HG02981 (cell line): Measurements from ENCODE around the gene INPP5A.
"Not testable (repeated sequence)": the region's sequence is repeated elsewhere in the genome, so short reads cannot be mapped to it uniquely, and the experiment has no call there.

Source experiments
- ATAC-seq: cut with Tn5 transposase; IDR thresholded peaks from one replicate; pipeline ENCODE4 v1.9.1; 2021; ENCODE audit warnings: mild to moderate bottlenecking, moderate library complexity; ENCODE audit not compliant: unreplicated experiment

INPP5A gene

DNA sequence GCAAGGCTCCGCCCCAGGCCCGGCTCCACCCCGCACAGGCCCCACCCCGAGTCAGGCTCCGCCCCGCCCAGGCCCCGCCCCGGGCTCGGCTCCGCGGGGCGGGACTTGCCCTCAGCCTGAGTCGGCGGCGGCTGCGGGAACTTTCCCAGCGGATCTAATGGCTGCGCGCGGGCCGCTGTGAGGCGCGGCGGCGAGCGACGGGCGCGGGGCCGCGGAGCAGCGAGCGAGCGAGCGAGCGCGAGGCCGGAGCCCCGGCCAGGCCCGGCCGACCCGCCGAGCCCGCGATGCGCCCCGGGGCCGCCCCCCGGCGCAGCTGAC lies at the start of gene INPP5A:
TSS of gene INPP5A (plus strand) at position 104 of the 318 bp plus-strand sequence. CDS start 310 bp downstream, outside the sequence.
- ATAC-seq = no peak

- ATAC-seq = no peak
These were observed 49.3 kb upstream of the INPP5A start for GRCh38 chr10:132488231-132488821.

GRCh38 chr10:132489053-132489703 lies 48.4 kb upstream of the INPP5A start:
- no peak for ATAC-seq

- no peak for ATAC-seq
These were observed 47.7 kb upstream of the INPP5A start for GRCh38 chr10:132489704-132490534.

GRCh38 chr10:132491534-132491933 lies 46.1 kb upstream of the INPP5A start:
- not testable (repeated sequence) for ATAC-seq

GRCh38 chr10:132492323-132493025 lies 45.1 kb upstream of the INPP5A start:
- ATAC-seq = no peak

GRCh38 chr10:132493246-132493755 lies 44.3 kb upstream of the INPP5A start:
- ATAC-seq = no peak

- ATAC-seq = no peak
These were observed 43.8 kb upstream of the INPP5A start for GRCh38 chr10:132493756-132494290.

- ATAC-seq = no peak
These were observed 42.5 kb upstream of the INPP5A start for GRCh38 chr10:132494866-132495630.

- no peak for ATAC-seq
These were observed 41.1 kb upstream of the INPP5A start for GRCh38 chr10:132496360-132497062.

DNA sequence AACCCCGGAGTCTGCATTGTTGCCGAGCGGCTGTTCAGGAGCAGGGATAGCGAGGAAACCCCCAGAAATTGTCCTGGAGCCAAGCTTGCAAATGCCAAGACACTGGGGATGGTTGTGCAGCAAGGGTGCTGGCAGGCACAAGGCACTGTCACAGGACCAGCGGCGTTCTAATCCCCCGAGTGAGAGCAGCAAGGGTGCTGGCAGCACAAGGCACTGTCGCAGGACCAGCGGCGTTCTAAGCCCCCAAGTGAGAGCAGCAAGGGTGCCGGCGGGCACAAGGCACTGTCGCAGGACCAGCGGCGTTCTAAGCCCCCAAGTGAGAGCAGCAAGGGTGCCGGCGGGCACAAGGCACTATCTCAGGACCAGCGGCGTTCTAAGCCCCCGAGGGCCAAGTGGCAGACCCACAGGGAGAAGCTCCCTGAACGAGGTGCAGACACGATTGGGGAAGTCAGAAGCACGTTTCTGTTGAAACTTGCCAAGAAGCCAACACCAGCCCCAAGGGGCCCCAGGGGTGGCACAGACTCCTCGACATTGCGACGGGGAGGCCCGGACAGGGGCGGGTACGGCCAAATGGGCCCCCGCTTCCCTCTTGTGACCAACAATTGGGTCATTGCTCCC lies 40.4 kb upstream of the INPP5A start:
- no peak for ATAC-seq

GRCh38 chr10:132497861-132498561 lies 39.6 kb upstream of the INPP5A start:
- no peak for ATAC-seq

DNA sequence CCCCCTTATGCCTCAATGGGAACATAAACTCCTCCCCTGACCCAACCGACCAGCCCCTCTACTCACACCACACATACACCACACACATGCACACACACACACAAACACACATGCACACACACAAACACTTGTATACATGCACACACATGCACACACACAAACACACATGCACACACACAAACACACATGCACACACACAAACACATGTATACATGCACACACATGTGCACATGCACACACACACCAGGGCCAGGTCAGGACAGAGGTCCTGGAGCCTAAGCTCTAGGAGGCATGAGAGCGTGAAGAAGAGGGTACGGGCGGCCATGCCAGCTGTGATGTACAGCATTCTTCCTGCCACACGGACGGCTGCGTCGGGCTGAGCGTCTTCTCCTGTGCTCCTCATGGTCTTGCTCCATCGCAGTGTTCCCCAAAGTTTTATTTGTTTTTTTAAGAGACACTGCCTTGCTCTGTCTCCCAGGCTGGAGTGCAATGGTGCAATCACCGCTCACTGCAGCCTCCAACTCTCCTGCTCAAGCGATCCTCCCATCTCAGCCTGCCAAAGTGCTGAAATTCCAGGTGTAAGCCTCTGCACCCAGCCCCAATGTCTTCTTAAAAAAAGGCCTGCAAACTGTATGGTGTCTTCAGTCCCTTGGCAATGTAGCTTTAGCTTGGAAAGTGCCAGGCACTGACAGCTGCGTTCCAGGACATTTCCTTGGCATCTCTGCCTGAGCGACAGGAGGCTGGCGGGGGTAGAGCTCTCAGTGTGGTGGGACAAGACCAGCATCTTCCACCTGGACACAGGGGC lies 38.8 kb upstream of the INPP5A start:
- ATAC-seq = no peak

DNA sequence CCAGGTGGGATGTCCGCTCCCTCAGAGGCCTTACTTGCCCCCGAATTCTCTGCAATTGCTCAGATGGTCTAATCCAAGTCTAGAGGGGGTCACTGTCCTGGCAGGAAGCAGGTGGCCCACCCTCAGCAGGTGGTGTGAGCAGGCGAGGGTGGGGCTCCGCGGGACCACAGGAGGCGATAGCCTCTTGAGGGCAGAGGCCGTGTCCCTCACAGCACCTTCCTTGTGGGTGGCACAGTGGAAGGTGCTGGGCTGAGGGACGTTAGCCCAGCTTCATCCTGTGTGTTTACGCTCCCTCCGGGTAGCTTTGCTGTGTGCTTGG lies 38.3 kb upstream of the INPP5A start:
- ATAC-seq = no peak

- ATAC-seq = no peak
These were observed 36.7 kb upstream of the INPP5A start for GRCh38 chr10:132500781-132501415.

DNA sequence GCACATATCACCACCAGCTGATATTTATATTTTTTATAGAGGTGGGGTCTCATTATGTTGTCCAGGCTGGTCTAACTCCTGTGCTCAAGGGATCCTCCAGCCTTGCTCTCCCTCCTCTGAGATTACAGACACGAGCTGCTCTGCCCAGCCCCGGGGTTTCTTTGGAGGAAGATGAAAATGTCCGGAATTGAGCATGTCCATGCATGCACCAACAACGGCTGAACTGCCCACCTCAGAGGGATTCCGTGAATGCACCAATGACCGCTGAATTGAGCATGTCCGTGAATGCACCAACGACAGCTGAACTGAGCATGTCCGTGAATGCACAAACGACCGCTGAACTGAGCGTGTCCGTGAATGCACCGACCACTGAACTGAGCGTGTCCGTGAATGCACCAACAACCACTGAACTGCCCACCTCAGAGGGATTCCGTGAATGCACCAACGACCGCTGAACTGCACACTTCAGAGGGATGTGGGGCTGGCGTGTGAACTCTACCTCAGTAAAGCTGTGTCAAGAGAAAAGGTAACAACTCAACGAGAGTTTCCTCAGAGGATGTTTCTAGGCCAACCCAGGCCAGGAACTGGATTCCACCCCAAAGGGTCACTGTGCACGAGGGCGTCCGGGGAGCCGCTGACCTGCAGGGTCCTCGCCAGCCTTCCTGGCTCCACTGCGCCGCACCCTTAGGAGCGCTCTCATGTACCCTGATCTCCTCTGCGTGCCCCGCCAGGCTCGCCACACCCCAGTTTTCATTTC lies 34.9 kb upstream of the INPP5A start:
- ATAC-seq = no peak
